ENCODE results near the gene NFIA. TPM values are rescaled to one million over a fixed set of nuclear protein-coding genes. Genes with fewer than 3 reads are reported as not detected.

NFIA gene
- polyA plus RNA-seq, 4 donors, result 1.6 to 9.7 (median 4.9) TPM

DNA sequence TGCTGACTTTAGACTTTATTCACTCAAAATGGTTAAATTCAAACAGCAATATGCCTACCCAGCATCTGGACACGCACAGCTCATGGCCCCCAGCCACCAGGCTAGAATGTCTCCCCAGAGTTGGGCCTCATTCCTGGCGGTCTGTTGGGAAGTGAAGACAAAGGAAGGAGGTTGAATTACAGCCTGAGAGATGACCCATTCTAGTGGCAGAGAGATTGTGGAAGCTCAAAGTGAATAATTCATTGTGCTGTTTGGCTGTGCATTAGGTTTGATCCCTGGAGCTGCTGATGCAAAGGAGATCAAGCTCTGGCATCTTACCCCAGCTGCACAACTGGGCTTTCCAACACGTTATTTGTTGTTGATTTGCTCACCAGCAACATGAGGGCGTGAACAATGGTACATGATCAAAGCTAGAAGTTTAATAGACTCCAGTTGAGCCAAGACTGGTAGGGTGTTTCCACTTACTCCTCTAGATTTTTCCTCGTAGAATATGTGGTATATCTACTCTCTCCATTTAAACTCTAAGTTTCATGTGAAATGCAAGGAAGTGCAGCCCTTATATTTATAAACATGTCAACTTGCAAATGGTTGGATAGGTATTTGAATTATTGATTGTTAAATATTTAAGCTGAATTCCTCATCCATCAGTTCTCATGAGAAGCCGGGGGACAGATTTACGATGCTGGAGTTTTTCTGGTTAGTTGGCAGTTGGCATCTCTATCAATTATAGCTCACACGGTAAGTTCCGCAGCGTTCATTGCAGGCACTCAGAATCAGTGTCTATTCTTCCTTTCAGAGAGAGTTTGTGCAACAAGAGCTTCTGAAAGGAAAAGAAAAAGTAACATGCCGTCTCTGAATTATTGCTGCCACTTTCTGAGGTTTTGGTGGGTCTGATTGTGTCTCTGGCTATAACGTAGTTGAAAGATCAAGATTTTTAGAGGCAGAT is 419.9 kb downstream of the NFIA start:
- FAIRE-seq, result no peak
- H3K9me3 ChIP-seq (ENCODE audit: control insufficient read depth in 2 of 2, insufficient read depth in 1 of 2, low read depth in 1 of 2, low read length in 1 of 2), result no peaks in the 10 kb centered on the region
- WGBS, 3 donors, result 64 to 77% (median 69%) methylated on average over 12 of the region's 12 CpGs

DNA sequence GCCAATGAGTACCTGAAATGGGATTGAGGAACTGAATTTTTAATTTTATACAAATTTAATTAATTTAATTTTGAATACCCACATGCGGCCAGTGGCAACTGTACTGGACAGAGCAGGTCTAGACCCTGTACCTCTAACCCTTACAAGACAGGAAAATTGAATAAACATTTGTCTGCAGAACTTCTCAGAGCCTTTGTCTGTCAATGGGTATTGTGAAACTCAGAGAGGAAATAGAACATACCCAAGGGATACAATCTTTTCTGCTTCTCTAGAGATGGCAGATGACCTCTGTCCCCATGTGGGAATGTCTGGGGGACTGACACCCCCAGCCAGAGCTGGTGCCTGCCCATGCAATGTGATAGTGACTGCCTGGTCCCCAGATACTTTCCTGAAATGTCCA is 421.9 kb downstream of the NFIA start:
- Histone ChIP-seq H3K27me3 (ENCODE audit: control insufficient read depth in 3 of 3, insufficient read depth in 3 of 3, low read length in 3 of 3) (no peaks in the 10 kb centered on the region), H3K27ac (ENCODE audit: low read depth in 1 of 3, low read length in 2 of 3) (no peak overlapping the region), H3K9me3 (ENCODE audit: control insufficient read depth in 2 of 2, insufficient read depth in 1 of 2, low read depth in 1 of 2, low read length in 1 of 2) (no peaks in the 10 kb centered on the region), H3K4me3 (ENCODE audit: low read depth in 1 of 3, low read length in 3 of 3) (no peak overlapping the region), H3K4me1 (ENCODE audit: control insufficient read depth in 3 of 3, insufficient read depth in 2 of 3, low read depth in 1 of 3, low read length in 2 of 3) (no peaks in the 10 kb centered on the region), H3K36me3 (ENCODE audit: control insufficient read depth in 3 of 3, insufficient read depth in 2 of 3, low read depth in 1 of 3, low read length in 3 of 3) (no peaks in the 10 kb centered on the region)
- DNase-seq (no peak), FAIRE-seq (no peak)
- 86 to 97% (median 93%) methylated on average over 1 of the region's 1 CpG for WGBS, 3 donors

More for the DNA sequence above, 419.9 kb downstream of the NFIA start:
- Histone ChIP-seq H3K36me3 (ENCODE audit: control insufficient read depth in 3 of 3, insufficient read depth in 2 of 3, low read depth in 1 of 3, low read length in 3 of 3) (no peaks in the 10 kb centered on the region), H3K27ac (ENCODE audit: low read depth in 1 of 3, low read length in 2 of 3) (no peak overlapping the region), H3K27me3 (ENCODE audit: control insufficient read depth in 3 of 3, insufficient read depth in 3 of 3, low read length in 3 of 3) (no peaks in the 10 kb centered on the region), H3K4me1 (ENCODE audit: control insufficient read depth in 3 of 3, insufficient read depth in 2 of 3, low read depth in 1 of 3, low read length in 2 of 3) (no peaks in the 10 kb centered on the region), H3K4me3 (ENCODE audit: low read depth in 1 of 3, low read length in 3 of 3) (no peak overlapping the region)
- DNase-seq, result no peak

DNA sequence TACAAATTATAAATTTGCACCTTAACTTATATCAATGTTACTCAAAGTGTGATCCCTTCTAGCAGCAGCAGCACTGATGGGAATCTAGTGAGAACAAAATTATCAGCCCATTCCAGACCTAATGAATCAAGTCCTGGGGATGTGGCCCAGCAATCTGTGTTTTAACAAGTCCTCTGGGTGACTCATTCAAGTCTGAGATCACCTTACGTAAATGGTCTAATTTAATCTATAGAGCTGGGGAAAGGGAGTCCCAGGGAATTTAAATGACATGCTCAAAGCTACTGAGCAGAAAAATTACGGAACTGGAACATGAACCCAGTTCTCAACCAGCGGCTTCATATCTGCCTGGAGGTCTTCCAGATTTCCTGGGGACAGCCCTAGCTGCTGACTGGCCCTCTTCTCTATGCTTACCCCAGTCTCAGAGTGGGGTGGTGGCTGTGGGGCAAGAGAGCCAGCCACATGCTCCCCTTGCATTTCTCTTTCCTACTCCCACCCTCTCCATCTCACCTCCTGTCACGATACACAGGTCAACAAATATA is 422.6 kb downstream of the NFIA start:
- Histone ChIP-seq H3K9me3 (ENCODE audit: control insufficient read depth in 2 of 2, insufficient read depth in 1 of 2, low read depth in 1 of 2, low read length in 1 of 2) (no peaks in the 10 kb centered on the region), H3K4me1 (ENCODE audit: control insufficient read depth in 3 of 3, insufficient read depth in 2 of 3, low read depth in 1 of 3, low read length in 2 of 3) (no peaks in the 10 kb centered on the region), H3K4me3 (ENCODE audit: low read depth in 1 of 3, low read length in 3 of 3) (no peak overlapping the region), H3K27ac (ENCODE audit: low read depth in 1 of 3, low read length in 2 of 3) (no peak overlapping the region), H3K36me3 (ENCODE audit: control insufficient read depth in 3 of 3, insufficient read depth in 2 of 3, low read depth in 1 of 3, low read length in 3 of 3) (no peaks in the 10 kb centered on the region), H3K27me3 (ENCODE audit: control insufficient read depth in 3 of 3, insufficient read depth in 3 of 3, low read length in 3 of 3) (no peaks in the 10 kb centered on the region)
- FAIRE-seq (no peak), DNase-seq (no peak)
- WGBS, 3 donors, result 82 to 89% (median 85%) methylated on average over 4 of the region's 4 CpGs

DNA sequence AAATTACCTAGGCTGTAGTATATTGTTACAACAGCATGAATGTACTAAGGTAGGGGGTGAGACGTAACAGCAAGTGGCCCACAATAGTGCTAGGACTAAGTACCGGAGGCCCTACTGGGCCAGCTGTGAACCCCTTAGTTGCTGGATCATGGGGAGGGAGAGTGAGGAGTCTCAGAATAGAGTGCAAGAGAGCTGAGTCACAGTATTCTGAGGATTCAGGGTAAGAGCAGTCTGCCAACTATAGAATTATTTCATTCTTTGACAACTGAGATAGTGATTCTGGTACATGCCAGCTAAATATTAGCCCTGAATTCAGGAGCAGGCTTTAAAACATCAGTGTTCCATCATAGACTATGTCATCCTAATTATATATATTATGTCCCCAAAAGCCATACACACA is 423.9 kb downstream of the NFIA start:
- 96 to 100% (median 96%) methylated on average over 2 of the region's 2 CpGs for WGBS, 3 donors
- no peak for DNase-seq
- Histone ChIP-seq H3K27ac (ENCODE audit: low read depth in 1 of 3, low read length in 2 of 3) (no peak overlapping the region), H3K36me3 (ENCODE audit: control insufficient read depth in 3 of 3, insufficient read depth in 2 of 3, low read depth in 1 of 3, low read length in 3 of 3) (no peaks in the 10 kb centered on the region), H3K27me3 (ENCODE audit: control insufficient read depth in 3 of 3, insufficient read depth in 3 of 3, low read length in 3 of 3) (no peaks in the 10 kb centered on the region), H3K4me3 (ENCODE audit: low read depth in 1 of 3, low read length in 3 of 3) (no peak overlapping the region), H3K9me3 (ENCODE audit: control insufficient read depth in 2 of 2, insufficient read depth in 1 of 2, low read depth in 1 of 2, low read length in 1 of 2) (no peaks in the 10 kb centered on the region), H3K4me1 (ENCODE audit: control insufficient read depth in 3 of 3, insufficient read depth in 2 of 3, low read depth in 1 of 3, low read length in 2 of 3) (no peaks in the 10 kb centered on the region)
- FAIRE-seq, result no peak

DNA sequence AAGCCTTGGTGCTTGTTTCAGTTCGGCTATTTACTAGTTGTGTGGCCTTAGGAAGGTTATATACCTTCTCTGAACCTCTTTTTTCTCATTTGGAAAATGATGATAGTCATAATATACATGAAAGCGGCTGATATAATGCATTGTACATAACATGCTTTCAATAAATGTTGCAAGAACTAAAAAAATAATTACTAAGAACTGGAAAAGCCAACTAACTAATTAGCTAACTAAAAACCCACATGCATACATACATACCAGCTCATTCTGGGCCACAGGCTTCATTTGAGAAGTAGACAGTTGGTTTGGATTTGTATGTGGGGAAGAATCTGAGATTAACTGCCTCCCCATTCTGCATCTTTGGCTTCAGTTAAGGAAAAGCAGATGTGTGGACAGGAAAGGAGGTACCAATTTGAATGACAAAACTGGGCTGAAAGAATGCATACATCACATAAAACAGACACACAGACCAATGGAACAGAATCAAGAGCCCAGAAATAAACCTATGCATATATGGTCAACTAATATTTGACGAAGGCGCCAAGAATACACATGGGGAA is 424.7 kb downstream of the NFIA start:
- Histone ChIP-seq H3K9me3 (ENCODE audit: control insufficient read depth in 2 of 2, insufficient read depth in 1 of 2, low read depth in 1 of 2, low read length in 1 of 2) (no peaks in the 10 kb centered on the region), H3K4me1 (ENCODE audit: control insufficient read depth in 3 of 3, insufficient read depth in 2 of 3, low read depth in 1 of 3, low read length in 2 of 3) (no peaks in the 10 kb centered on the region), H3K27me3 (ENCODE audit: control insufficient read depth in 3 of 3, insufficient read depth in 3 of 3, low read length in 3 of 3) (no peaks in the 10 kb centered on the region), H3K27ac (ENCODE audit: low read depth in 1 of 3, low read length in 2 of 3) (no peak overlapping the region), H3K36me3 (ENCODE audit: control insufficient read depth in 3 of 3, insufficient read depth in 2 of 3, low read depth in 1 of 3, low read length in 3 of 3) (no peaks in the 10 kb centered on the region), H3K4me3 (ENCODE audit: low read depth in 1 of 3, low read length in 3 of 3) (no peak overlapping the region)
- FAIRE-seq, result no peak
- DNase-seq, result no peak
- 84 to 92% (median 84%) methylated on average over 4 of the region's 4 CpGs for WGBS, 3 donors

Measured in small intestine (tissue), 7 donors.